ENCODE results near the gene FADS2.

- TF ChIP-seq FOXM1 (IDR thresholded peaks at IDR 0.05; ENCODE audit: borderline replicate concordance) (no peak), ARNT (IDR thresholded peaks at IDR 0.05) (no peak), NFRKB (IDR thresholded peaks at IDR 0.05) (no peak)
These were observed 22.6 kb downstream of the FADS2 start for GRCh38 chr11:61850687-61851086.

Data from HEK293T (cell line).